HG03066 (cell line): ENCODE data around the gene NEK9.
"Not testable (repeated sequence)": the region's sequence is repeated elsewhere in the genome, so short reads cannot be mapped to it uniquely, and the experiment has no call there.

Experiments
- ATAC-seq: cut with Tn5 transposase; IDR thresholded peaks from one replicate; pipeline ENCODE4 v1.9.1; 2021; ENCODE audit warnings: low read depth; ENCODE audit not compliant: unreplicated experiment

Gene NEK9

DNA sequence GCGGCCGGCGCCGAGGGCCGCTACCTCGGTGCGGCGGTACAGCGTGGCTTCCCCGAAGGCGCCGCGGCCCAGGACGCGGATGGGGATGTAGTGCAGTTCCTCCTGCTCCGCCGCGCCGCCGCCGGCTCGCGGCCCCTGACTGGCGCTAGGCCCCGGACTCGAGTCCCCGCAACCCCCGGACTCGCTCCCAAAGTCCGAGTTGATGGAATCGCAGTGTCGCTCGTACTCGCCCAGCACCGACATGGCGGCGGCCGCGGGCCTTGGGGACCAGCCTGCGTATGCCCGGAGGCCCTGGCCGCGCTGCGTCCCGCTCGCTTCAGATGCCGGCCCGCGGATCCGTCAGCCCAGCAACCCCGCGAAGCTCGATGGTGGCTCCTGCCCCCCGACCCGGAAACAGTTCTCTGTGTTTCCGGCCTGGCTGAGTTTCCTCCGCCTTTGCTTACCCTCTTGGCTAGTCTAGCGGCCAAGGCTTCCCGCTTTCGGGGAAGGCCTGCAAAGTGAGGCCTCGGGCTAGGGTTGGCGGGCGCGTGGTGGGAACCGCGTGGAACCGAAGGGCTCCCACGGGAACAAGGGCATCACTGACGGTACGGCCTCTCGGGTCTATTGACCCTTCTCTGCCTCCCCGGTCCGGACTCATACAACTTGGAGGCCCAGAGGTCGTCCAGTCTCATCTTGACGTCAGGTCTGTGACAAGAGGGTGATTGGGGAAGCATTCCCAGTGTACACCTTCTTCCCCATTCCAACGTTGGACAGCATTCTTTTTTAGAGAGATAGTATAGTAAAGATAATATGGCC is at the start of gene NEK9:
TSS of gene NEK9 (minus strand) at position 370 of the 795 bp plus-strand sequence. CDS start at position 243, 127 bp downstream.
- peak; percentile 92 for ATAC-seq

DNA sequence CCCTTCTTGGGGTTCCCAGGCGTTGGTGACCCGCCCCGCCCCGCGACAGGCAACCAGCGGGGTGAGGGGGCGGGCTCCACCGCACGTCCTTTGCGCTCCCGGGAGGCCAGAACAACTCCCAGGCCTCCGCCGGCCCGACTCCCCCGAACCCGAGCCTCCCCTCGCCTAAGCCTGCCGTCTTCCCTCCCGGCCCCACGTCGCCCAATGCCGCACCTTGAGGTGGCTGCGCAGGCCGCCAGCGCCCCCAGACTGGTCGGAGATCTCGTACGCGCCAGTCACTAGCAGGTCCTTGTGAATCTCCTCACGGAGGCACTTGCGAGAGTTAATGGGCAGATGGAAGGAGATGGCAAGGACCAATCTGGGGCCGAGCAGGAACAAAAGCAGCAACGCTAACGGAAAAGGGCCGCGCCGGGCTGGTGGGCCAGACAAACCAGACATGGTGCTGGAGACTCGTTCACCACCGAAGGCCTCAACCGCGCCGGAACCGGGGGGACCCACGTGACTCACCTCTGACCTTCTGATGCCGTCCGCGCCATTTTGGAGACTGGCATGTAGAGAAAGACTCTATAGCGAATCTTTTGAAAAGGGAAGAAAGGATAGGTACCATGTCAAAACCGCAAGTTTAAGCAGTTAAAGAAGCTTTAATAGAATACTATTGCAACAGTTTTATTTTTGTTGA is 49.4 kb upstream of the NEK9 start, which contains the start of gene TMED10:
TSS of gene TMED10 (minus strand) at position 471 of the 679 bp plus-strand sequence. CDS start at position 438, 33 bp downstream.
- peak; percentile 65 for ATAC-seq

DNA sequence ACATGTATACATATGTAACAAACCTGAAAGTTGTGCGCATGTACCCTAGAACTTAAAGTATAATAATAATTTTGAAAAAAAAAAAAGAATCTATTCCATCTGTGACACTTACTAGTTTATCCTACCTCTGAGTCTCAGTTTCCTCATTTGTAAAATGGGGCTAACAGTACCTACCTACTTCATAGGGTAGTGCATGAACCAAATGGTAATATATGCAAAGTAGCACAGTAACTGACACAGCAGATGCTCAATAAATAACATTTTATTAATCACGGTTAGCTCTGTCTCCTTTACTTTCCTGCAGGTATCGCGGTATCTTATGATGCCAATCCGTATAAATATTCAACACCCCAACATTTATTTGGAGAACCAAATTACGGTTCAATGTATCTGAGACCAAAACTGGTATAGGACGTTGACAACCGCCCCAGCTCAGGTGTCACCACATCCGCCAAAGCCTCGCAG is 48.9 kb upstream of the NEK9 start:
- peak; percentile 17 for ATAC-seq

DNA sequence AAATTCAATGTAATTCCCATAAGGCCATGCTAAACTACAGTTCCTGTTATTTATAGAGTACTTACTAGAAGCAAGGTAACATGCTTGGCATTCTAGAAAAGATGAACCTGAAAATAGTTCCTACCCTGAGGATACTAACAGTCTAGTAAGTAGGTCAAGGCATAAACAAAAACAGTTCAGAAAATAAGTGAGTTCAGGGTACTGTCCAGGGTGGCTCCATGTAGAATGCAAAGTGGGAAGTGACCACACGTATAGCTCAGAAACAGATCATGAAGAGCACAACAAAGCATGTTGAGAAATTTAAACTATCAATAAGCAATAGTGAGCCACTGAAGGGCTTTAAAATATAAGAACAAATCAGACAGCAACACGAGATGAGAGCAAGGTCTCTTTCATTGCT is 47.2 kb upstream of the NEK9 start:
- ATAC-seq = no peak

DNA sequence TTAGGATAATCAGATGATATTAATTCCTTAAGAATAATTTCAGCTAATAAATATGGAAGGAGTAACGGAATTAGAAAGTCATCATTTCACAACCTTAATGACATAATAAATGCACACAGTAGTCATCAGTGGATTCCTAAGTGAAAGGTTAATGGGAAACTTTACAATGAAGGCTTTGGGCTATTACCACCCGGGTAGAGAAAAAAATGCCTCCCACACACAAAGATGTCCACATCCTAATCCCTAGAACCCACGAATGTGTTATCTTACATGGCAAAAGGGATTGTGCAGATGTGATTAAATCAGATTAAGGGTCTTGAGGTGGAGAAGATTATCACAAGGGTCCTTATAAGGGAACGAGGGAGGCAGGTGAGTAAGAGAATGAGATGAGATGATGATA is 43.9 kb upstream of the NEK9 start:
- no peak for ATAC-seq

DNA sequence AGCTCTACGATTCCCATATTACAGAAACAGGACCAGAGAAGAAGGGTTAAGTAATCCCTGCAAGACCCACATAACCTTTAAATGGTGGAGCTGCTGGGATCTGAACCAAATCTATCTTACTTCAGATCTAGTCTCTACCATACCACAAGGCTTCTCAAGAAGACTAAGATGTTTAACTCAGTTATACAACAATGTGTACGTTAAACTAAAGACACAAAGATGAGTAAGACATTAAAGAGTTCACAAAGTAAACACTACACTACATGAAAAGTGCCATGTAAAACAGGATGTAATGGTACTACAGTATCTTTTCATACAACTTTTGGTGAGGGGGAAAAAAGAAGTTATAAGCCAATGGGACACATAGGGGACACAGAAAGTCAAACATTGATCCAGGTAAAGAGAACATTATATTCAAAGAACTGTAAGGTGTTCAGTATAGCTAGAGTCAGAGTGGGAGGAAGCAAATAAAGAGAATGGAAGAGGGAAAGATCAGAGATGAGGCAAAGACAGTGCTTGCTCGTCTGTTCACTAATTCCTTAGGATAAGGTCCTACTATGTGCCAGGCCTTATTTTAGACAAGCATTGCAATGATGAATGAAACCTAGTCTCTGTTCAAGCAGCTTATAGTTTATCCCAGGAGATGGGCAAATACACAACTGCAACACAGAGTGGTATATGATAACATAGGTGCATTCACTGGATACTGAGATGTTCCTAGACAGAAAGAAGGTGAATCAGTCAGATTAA is 41.9 kb upstream of the NEK9 start:
- ATAC-seq = no peak

DNA sequence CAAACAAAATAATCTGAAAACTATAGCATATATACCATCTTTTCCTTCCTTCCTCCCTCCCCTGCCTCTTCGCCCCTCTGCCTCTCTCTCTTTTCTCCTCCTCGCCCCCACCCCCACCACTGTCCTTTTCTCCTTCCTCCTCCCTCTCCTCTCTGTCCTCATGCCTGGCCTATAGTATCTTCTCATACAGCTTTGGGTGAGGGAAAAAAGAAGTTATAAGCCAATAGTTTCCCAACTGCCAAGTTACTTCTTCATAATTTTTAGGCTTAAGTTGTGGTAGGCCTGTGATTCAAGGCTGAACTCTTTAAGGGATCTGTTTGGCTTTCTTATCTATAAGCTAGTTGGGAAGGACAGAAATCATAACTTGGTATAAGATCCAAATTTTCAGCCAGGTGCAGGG is 40.5 kb upstream of the NEK9 start:
- no peak for ATAC-seq

DNA sequence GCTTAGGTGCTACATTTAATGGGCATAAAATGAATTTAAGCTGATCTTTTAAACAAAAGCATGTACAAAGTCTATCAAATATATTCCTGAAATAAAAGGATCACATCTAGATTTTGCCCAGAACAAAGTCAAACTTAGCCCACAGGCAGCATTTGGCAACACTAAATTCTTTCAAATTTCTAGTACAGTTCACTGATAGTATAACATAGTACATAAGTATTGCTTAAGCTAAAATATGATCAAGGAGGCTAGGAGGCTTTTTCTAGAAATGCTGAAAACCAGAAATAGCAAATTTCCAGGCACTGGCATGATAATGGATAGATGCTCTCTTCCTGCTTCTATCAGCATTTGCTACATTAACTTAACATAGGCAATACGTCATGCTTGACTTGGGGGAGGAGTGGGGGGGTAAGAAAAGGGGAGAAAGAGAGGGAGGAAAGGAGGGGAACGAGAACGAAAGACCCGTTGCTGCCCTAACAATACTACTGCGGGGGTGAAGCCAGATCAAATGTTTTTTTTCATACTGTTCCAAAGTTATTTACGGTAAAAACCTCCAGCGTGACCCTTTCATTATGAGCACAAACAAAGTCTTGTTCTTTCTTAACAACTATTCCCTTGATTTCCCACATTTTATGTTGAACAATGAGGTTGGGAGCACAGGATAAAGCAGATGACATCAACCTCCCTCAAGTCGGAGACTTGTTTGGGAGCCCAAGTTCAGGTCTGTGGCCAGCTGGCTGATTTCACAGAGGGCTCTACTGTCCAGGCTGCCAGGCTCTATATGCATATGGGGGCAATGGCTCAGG is 38.9 kb upstream of the NEK9 start:
- ATAC-seq = no peak

DNA sequence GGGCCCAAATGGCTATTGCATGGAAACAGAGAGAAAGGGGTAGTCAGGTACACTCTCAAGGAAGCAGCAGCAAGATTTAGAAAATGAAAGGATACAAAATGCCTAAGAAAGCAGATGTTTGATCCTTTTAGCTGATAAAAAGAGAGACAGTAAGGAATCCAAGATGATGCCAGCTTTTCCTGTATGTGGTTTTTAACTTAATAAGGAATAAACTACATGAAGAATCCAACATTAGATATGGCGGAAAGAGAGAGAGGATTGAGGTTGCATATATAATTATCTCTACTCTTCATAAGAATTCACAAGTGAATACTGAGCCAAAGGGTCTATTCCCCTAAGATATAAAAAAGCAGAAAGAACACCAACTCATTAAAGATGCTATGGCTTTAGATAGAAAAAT is 38.0 kb upstream of the NEK9 start:
- ATAC-seq = no peak

DNA sequence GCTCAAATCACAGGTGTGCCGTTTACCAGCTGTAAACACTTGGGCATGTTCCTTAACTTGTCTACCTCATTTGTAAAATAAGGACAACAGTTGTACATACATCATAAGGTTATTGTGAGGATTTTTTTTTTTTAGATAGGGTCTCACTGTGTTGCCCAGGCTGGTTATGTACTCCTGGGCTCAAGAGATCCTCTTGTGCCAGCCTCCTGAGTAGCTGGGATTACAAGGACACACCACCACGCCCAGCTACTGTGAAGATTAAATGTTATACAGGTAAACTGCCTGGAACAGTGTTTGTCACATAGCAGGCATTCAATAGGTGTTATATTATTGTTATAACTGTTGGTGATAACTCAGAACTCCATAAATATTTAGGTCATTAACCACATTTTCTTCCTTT is 36.8 kb upstream of the NEK9 start:
- no peak for ATAC-seq

DNA sequence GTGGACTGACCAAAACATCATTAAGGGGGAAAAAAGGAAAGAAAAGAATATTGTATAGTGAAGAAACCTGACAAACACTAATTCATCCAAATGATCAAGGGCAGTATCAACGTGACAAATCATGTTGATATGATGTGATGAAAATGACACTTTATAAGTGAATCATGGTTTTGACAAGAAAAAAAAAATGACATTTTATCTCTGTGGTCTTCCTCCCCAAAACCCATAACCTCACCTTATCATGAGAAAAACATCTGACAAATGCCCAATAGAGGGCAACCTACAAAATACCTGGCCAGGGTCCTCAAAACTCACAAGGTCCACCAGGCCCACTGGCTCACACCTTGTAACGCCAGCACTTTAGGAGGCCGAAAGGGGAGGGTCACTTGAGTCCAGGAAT is 35.8 kb upstream of the NEK9 start:
- ATAC-seq = no peak

DNA sequence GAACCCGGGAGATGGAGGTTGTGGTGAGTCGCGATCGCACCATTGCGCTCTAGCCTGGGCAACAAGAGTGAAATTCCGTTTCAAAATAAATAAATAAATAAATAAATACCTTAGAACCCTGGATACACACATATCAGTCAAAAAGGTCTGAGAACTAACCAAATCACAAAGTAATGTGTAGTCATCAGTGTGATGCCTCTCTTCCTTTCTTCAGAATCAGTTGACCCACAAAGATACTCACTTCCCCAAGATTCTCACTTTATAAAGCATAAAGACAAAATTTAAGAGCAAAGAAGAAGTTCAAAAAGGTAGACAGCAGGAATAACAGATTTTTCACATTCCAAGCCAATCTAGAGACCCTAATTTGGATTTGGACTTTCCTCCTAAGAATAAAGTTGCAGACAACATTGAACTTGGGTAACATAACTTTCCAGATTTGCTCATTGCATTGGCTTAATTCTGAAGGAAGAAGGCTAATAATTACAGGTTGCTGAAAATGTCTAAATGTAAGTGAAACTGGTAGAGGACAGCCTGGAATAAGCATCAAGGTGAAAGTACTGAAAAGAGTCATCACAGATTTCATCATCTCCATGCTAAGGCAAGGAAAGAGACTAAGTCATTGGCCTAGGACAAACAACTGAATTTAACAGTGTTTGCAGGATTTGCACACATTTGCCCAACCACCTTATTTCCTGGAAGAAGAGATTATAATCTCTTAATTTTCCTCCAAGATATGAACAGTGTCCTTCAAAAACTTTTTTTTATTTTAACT is 32.2 kb upstream of the NEK9 start:
- ATAC-seq = no peak

DNA sequence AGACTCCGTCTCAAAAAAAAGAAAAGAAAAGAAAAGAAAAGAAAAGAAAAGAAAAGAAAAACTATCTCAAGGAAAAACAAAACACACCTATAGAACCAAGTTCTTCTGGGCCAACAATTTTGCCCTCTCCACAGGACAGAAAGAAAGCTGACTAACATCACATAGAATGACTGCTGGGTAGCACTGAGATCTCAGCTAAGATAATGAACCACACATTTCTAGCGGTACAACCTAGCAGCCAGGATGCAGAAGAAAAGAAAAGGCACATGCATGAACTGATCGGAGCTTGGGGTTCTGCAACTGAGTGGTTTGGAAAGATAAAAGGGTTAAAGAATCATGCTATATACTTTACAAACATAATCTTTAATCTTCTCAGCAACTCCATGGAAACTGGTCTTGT is 30.1 kb upstream of the NEK9 start:
- ATAC-seq = no peak

DNA sequence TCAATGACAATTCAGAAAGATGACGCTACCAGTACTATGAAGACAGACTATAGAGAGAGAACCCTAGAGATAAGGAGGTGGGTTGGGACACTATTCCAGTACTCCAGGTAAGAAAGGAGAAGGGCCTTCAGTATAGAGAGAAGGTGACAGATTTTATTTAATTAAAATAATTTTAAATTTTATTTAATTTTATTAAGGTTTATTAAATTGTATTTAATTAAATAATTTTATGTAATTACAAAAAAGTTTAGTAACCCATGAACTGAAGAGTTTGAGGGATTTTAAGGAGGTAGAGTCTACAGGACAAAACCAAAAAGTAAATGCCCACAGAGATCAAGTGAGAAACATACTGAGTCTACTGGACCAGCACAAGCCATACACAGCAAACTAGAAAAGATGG is 29.3 kb upstream of the NEK9 start:
- no peak for ATAC-seq

DNA sequence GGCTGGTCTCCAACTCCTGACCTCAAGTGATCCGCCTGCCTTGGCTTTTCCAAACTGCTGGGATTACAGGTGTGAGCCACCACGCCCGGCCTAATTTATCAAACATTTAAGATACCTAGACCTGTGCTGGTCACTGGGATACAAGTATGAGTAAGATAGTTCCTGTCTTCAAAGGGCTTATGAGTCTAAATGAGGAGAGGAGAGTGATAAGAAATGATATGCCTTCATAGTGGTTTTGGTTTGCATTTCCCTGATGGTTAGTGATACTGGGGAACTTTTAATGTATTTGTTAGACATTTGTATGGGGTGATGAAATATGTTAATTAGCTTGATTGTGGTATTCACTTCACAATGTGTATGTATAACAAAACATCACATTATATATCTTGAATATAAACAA is 28.3 kb upstream of the NEK9 start:
- ATAC-seq = no peak

DNA sequence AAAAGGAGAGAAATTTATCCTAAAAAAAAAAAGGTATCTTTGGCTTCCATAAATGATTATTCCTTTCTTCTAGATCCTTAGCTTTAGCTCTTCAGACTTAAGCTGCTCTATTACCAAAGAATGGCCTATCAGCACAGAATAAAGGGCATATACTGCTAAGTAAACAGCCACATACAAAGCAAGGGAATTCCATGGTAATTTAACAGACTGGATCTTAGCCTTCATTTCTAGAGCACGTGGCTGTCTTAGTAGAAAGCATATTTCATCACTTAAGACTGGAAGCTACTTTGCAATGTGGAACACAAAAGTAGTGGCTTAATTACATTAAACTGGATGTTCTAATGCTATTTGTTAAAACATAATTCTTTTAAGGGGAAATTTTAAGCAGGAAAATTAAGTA is 26.4 kb upstream of the NEK9 start:
- no peak for ATAC-seq

DNA sequence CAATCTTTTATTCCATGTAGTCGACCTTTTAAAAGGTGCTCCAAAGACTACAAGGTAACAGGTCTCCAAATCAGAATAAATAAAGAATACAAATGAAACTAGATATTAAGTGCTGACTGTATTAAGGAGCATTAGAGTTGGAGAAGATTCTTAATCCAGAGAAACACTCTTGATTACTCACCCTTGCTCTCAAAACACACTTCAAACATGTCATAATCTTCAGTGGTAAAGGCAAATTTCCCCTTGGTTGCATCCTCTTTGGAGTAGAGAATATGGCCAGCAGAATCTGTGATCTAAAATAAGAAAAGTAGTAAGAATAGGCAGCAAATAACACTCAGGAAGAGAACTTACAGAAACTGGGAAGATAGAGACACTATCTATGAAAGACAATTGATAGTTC is 25.0 kb upstream of the NEK9 start:
- ATAC-seq = no peak

DNA sequence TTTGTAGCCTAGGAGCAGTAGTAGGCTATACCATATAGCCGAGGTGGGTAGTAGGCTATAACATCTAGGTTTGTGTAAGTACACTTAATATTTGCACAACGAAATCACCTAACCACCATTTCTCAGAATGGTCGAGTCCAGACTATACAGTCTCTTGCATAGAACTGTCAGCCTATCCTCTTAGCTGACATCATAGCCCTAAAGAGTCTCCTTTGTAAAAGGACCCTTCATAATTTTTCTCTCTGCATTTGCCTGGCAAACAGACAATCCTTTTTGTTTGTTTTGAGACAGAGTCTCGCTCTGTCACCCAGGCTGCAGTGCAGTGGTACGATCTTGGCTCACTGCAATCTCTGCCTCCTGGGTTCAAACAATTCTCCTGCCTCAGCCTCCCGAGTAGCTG is 23.8 kb upstream of the NEK9 start:
- ATAC-seq = not testable (repeated sequence)

DNA sequence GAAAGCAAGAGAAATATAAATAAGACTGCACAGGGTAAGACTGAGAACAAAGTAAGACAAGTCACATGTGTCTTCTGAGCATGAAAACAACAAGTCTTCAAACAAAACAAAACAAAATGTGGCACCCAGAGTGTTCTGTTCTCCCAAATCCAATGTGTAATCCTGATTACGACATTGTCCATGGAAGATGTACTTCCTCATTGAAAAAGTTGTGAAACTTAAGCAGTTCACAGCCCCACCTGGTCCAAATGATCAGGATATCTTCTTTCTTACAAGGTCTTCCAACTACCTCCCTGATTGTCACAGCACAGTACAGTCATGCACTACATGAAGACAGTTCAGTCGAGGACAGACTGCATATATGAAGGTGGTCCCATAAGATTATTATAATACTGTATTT is 23.3 kb upstream of the NEK9 start:
- no peak for ATAC-seq
